Skeletal muscle tissue (tissue), 4 donors: Measurements from ENCODE around the gene B3GALT6. TPM values are rescaled to one million over a fixed set of nuclear protein-coding genes. Genes with fewer than 3 reads are reported as not detected.
A peak's percentile ranks its signal among the peaks of the same experiment; 100 is the strongest.

ENCODE experiments used
- H3K27ac ChIP-seq: one replicate; pipeline ENCODE4 v1.7.0; 2013; ENCODE audit warnings: mild to moderate bottlenecking, low read depth, low read length, inconsistent platforms
- H3K27me3 ChIP-seq, 3 donors: one replicate each; pipeline ENCODE4 v1.7.0; 2013; ENCODE audit warnings: low read length in 3 of 3; ENCODE audit not compliant: control insufficient read depth in 3 of 3, insufficient read depth in 3 of 3
- H3K36me3 ChIP-seq, 3 donors: one replicate each; pipeline ENCODE4 v1.7.0; 2013; ENCODE audit warnings: low read length in 3 of 3; ENCODE audit not compliant: control insufficient read depth in 3 of 3, insufficient read depth in 3 of 3
- H3K4me1 ChIP-seq, 3 donors: one replicate each; pipeline ENCODE4 v1.7.0; 2013; ENCODE audit warnings: low read length in 3 of 3, mild to moderate bottlenecking in 3 of 3; ENCODE audit not compliant: control insufficient read depth in 3 of 3, insufficient read depth in 3 of 3
- H3K4me3 ChIP-seq, 3 donors: one replicate each; pipeline ENCODE4 v1.7.0; 2013; ENCODE audit warnings: low read length in 3 of 3
- H3K9ac ChIP-seq, 3 donors: one replicate each; pipeline ENCODE4 v1.7.0; 2013; ENCODE audit warnings: low read length in 3 of 3, mild to moderate bottlenecking in 3 of 3, moderate library complexity in 2 of 3, low read depth in 1 of 3
- H3K9me3 ChIP-seq, 3 donors: one replicate each; pipeline ENCODE4 v1.7.0; 2013; ENCODE audit warnings: low read length in 3 of 3; ENCODE audit not compliant: control insufficient read depth in 3 of 3
- total RNA-seq: library from RNA; depleted of rRNA; stranded (reverse); fragments of >200 nt; gene quantifications from one replicate; pipeline ENCODE4 v1.2.3, GENCODE V29; 2014
- donor health status: Osteomylitis.

B3GALT6 gene
- total RNA-seq, 1 donor from 2014 or later, result 10.4 TPM

GRCh38 chr1:1202831-1203560 lies 29.0 kb upstream of the B3GALT6 start:
- Histone ChIP-seq H3K4me1 (peaks cover 0 to 12% (median 12%) of the 10 kb centered on the region in 3 donors), H3K36me3 (no peaks in the 10 kb centered on the region), H3K27me3 (peaks cover 33 to 47% (median 34%) of the 10 kb centered on the region in 3 donors), H3K4me3 (no peak overlapping the region), H3K27ac (no peak overlapping the region), H3K9me3 (no peaks in the 10 kb centered on the region), H3K9ac (no peak overlapping the region)

GRCh38 chr1:1203561-1204424 lies 28.2 kb upstream of the B3GALT6 start:
- Histone ChIP-seq H3K9me3 (no peaks in the 10 kb centered on the region), H3K4me1 (peaks cover 4 to 18% (median 16%) of the 10 kb centered on the region in 3 donors), H3K4me3 (no peak overlapping the region), H3K9ac (no peak overlapping the region), H3K36me3 (no peaks in the 10 kb centered on the region), H3K27ac (no peak overlapping the region), H3K27me3 (peaks cover 36 to 51% (median 38%) of the 10 kb centered on the region in 3 donors)

GRCh38 chr1:1204425-1204920 lies 27.6 kb upstream of the B3GALT6 start:
- Histone ChIP-seq H3K4me3 (no peak overlapping the region), H3K9ac (no peak overlapping the region), H3K4me1 (peaks cover 4 to 18% (median 16%) of the 10 kb centered on the region in 3 donors), H3K9me3 (no peaks in the 10 kb centered on the region), H3K27ac (no peak overlapping the region), H3K36me3 (no peaks in the 10 kb centered on the region), H3K27me3 (peaks cover 35 to 47% (median 36%) of the 10 kb centered on the region in 3 donors)

- H3K36me3 ChIP-seq, result no peaks in the 10 kb centered on the region
- H3K9me3 ChIP-seq, result no peaks in the 10 kb centered on the region
- peaks cover 4 to 18% (median 16%) of the 10 kb centered on the region in 3 donors for H3K4me1 ChIP-seq
- peaks cover 29 to 42% (median 36%) of the 10 kb centered on the region in 3 donors for H3K27me3 ChIP-seq
- H3K9ac ChIP-seq, result no peak overlapping the region
- no peak overlapping the region for H3K27ac ChIP-seq
- no peak overlapping the region for H3K4me3 ChIP-seq
These were observed 26.9 kb upstream of the B3GALT6 start for GRCh38 chr1:1204998-1205768.

- Histone ChIP-seq H3K4me1 (peaks cover 4 to 18% (median 16%) of the 10 kb centered on the region in 3 donors), H3K27me3 (peaks cover 29 to 42% (median 34%) of the 10 kb centered on the region in 3 donors), H3K36me3 (no peaks in the 10 kb centered on the region), H3K4me3 (peak overlapping the region in 1 of 3 donors; percentile 13), H3K9ac (peak overlapping the region in 1 of 3 donors; percentile 50), H3K9me3 (no peaks in the 10 kb centered on the region), H3K27ac (no peak overlapping the region)
These were observed 26.2 kb upstream of the B3GALT6 start for GRCh38 chr1:1205769-1206375.

- Histone ChIP-seq H3K27me3 (peaks cover 29 to 42% (median 34%) of the 10 kb centered on the region in 3 donors), H3K4me1 (peaks cover 4 to 18% (median 16%) of the 10 kb centered on the region in 3 donors), H3K36me3 (no peaks in the 10 kb centered on the region), H3K4me3 (peak within 1 kb of the TSS in 1 of 3 donors; percentile 13), H3K9me3 (no peaks in the 10 kb centered on the region), H3K9ac (peak within 1 kb of the TSS in 1 of 3 donors; percentile 50), H3K27ac (no peak within 1 kb of the TSS)
These were observed 25.6 kb upstream of the B3GALT6 start, which contains the start of gene TNFRSF18 for GRCh38 chr1:1206376-1206965. Gene TNFRSF18, minus strand, starts transcription at chr1:1206592. Its CDS starts 21 bp downstream, at chr1:1206571.

GRCh38 chr1:1206966-1207531 lies 25.0 kb upstream of the B3GALT6 start:
- H3K4me1 ChIP-seq, result peaks cover 4 to 18% (median 16%) of the 10 kb centered on the region in 3 donors
- peaks cover 29 to 42% (median 34%) of the 10 kb centered on the region in 3 donors for H3K27me3 ChIP-seq
- no peaks in the 10 kb centered on the region for H3K36me3 ChIP-seq
- H3K27ac ChIP-seq, result no peak overlapping the region
- H3K9ac ChIP-seq, result no peak overlapping the region
- H3K9me3 ChIP-seq, result no peaks in the 10 kb centered on the region
- H3K4me3 ChIP-seq, result no peak overlapping the region

- peaks cover 29 to 42% (median 33%) of the 10 kb centered on the region in 3 donors for H3K27me3 ChIP-seq
- H3K27ac ChIP-seq, result no peak overlapping the region
- H3K9ac ChIP-seq, result no peak overlapping the region
- H3K4me1 ChIP-seq, result peaks cover 4 to 18% (median 16%) of the 10 kb centered on the region in 3 donors
- H3K36me3 ChIP-seq, result no peaks in the 10 kb centered on the region
- H3K9me3 ChIP-seq, result no peaks in the 10 kb centered on the region
- no peak overlapping the region for H3K4me3 ChIP-seq
These were observed 24.5 kb upstream of the B3GALT6 start for GRCh38 chr1:1207571-1207892.
